MM.1S (cell line): ENCODE results near the gene RPL3.
"Not testable (repeated sequence)": the region's sequence is repeated elsewhere in the genome, so short reads cannot be mapped to it uniquely, and the experiment has no call there.

ENCODE experiments used
- DNase-seq: peaks from one replicate; pipeline ENCODE4 v3.0.0-alpha.2; 2015
- H2AFZ ChIP-seq: fragments of 300-600 bp; sonication (generic); 2 replicates; pipeline ENCODE4 v1.6.0; 2016; ENCODE audit warnings: antibody characterized with exemption, low read length
- H3F3A ChIP-seq: fragments of 300-600 bp; sonication (generic); 2 replicates; pipeline ENCODE4 v1.6.1; 2016; ENCODE audit warnings: mild to moderate bottlenecking, antibody characterized with exemption, low read length, moderate library complexity, mixed read lengths; ENCODE audit not compliant: insufficient read depth
- H3K27ac ChIP-seq: fragments of 300-600 bp; sonication (generic); 2 replicates; pipeline ENCODE4 v1.5.1; 2016; ENCODE audit warnings: mild to moderate bottlenecking, low read length
- H3K27me3 ChIP-seq: fragments of 300-600 bp; sonication (generic); replicated peaks from 2 replicates; pipeline ENCODE4 v1.6.0; 2016; ENCODE audit warnings: low read length; ENCODE audit not compliant: insufficient read depth
- H3K36me3 ChIP-seq: fragments of 300-600 bp; sonication (generic); replicated peaks from 2 replicates; pipeline ENCODE4 v1.6.1; 2016; ENCODE audit warnings: mild to moderate bottlenecking, low read length, mixed read lengths; ENCODE audit not compliant: insufficient read depth
- H3K4me1 ChIP-seq: fragments of 300-600 bp; sonication (generic); 2 replicates; pipeline ENCODE4 v1.6.1; 2016; ENCODE audit warnings: low read length, mixed read lengths
- H3K4me2 ChIP-seq: fragments of 300-600 bp; sonication (generic); 2 replicates; pipeline ENCODE4 v1.6.0; 2016; ENCODE audit warnings: low read depth, low read length
- H3K4me3 ChIP-seq: fragments of 300-600 bp; sonication (generic); 2 replicates; pipeline ENCODE4 v1.5.1; 2016; ENCODE audit warnings: low read length, mixed read lengths
- H3K79me2 ChIP-seq: fragments of 300-600 bp; sonication (generic); 2 replicates; pipeline ENCODE4 v1.6.1; 2016; ENCODE audit warnings: mixed run types, low read length, mixed read lengths
- H3K9ac ChIP-seq: fragments of 300-600 bp; sonication (generic); 2 replicates; pipeline ENCODE4 v1.6.1; 2016; ENCODE audit warnings: low read length, mixed read lengths
- H3K9me2 ChIP-seq: fragments of 300-600 bp; sonication (generic); replicated peaks from 2 replicates; pipeline ENCODE4 v1.6.1; 2016; ENCODE audit warnings: mild to moderate bottlenecking, low read length, mixed read lengths; ENCODE audit not compliant: insufficient read depth
- H3K9me3 ChIP-seq: fragments of 300-600 bp; sonication (generic); replicated peaks from 2 replicates; pipeline ENCODE4 v1.6.1; 2016; ENCODE audit warnings: mild to moderate bottlenecking, low read length, mixed read lengths; ENCODE audit not compliant: insufficient read depth
- H4K20me1 ChIP-seq: fragments of 300-600 bp; sonication (generic); 2 replicates; pipeline ENCODE4 v1.6.1; 2016; ENCODE audit warnings: mild to moderate bottlenecking, low read length, moderate library complexity, mixed read lengths; ENCODE audit not compliant: insufficient read depth
- CTCF ChIP-seq: fragments of 300-600 bp; sonication (generic); IDR thresholded peaks from 2 replicates; pipeline ENCODE4 v1.5.1; 2016; ENCODE audit warnings: antibody characterized with exemption, low read length, mixed read lengths
- EZH2 ChIP-seq: fragments of 300-600 bp; sonication (generic); optimal IDR thresholded peaks from 2 replicates; pipeline ENCODE3; 2017; ENCODE audit warnings: low read depth, mild to moderate bottlenecking, antibody characterized with exemption, low read length, mixed read lengths
- EZH2phosphoT487 ChIP-seq: fragments of 300-600 bp; sonication (generic); IDR thresholded peaks from 2 replicates; pipeline ENCODE4 v1.6.1; 2018; ENCODE audit warnings: antibody characterized with exemption, low read length

Gene RPL3

GRCh38 chr22:39325392-39325932 lies 6.0 kb upstream of the RPL3 start:
- H3K36me3 ChIP-seq: no peaks in the 10 kb centered on the region
- H3K27me3 ChIP-seq: no peaks in the 10 kb centered on the region
- no peaks in the 10 kb centered on the region for H3K9me2 ChIP-seq
- no peak overlapping the region for H3K9ac ChIP-seq
- H3K27ac ChIP-seq: no peak overlapping the region
- no peak for DNase-seq
- H3K4me3 ChIP-seq: no peak overlapping the region
- no peaks in the 10 kb centered on the region for H3K4me1 ChIP-seq
- H3K9me3 ChIP-seq: no peaks in the 10 kb centered on the region
- no peaks in the 10 kb centered on the region for H4K20me1 ChIP-seq
- no peaks in the 10 kb centered on the region for H3K79me2 ChIP-seq
- no peak overlapping the region for H2AFZ ChIP-seq
- no peak for TF ChIP-seq EZH2
- TF ChIP-seq EZH2phosphoT487: no peak
- TF ChIP-seq CTCF: no peak
- 0 out of 2 replicates have a peak, but pooled peaks cover 3% of the 10 kb centered on the region for H3F3A ChIP-seq
- no peak overlapping the region for H3K4me2 ChIP-seq

- peaks cover 46% of the 10 kb centered on the region for H3F3A ChIP-seq
These were observed 1.2 kb upstream of the RPL3 start for GRCh38 chr22:39320616-39321029.

GRCh38 chr22:39318507-39319283 lies 728 bp downstream of the RPL3 start:
- Histone ChIP-seq H3K27me3 (no peaks in the 10 kb centered on the region), H3K9ac (peak overlapping the region; percentile 96), H4K20me1 (peaks cover 45% of the 10 kb centered on the region), H3K9me3 (no peaks in the 10 kb centered on the region), H3K36me3 (peaks cover 33% of the 10 kb centered on the region), H3K4me3 (peak overlapping the region; percentile 90), H3K79me2 (peaks cover 57% of the 10 kb centered on the region), H3F3A (peaks cover 65% of the 10 kb centered on the region), H3K4me1 (peaks cover 14% of the 10 kb centered on the region), H2AFZ (no peak overlapping the region), H3K9me2 (no peaks in the 10 kb centered on the region), H3K4me2 (peak overlapping the region; percentile 77), H3K27ac (peak overlapping the region; percentile 99)
- TF ChIP-seq EZH2 (no peak), EZH2phosphoT487 (no peak), CTCF (no peak)
- DNase-seq: peak; percentile 51

More at GRCh38 chr22:39320616-39321029, 1.2 kb upstream of the RPL3 start:
- DNase-seq, H3K9me2 ChIP-seq, H3K27me3 ChIP-seq, H3K27ac ChIP-seq, H3K9me3 ChIP-seq, H3K9ac ChIP-seq, H2AFZ ChIP-seq: not testable (repeated sequence)
- H3K36me3 ChIP-seq: peaks cover 14% of the 10 kb centered on the region
- H3K4me1 ChIP-seq: peaks cover 12% of the 10 kb centered on the region
- 0 out of 2 replicates have a peak overlapping the region, but pooled peaks have one; percentile 93 for H3K4me3 ChIP-seq
- H4K20me1 ChIP-seq: peaks cover 26% of the 10 kb centered on the region
- peaks cover 38% of the 10 kb centered on the region for H3K79me2 ChIP-seq
- H3K4me2 ChIP-seq: peak overlapping the region; percentile 97; the same call in 1 of the 2 replicates
